Kidney (tissue), 14 donors: ENCODE results near the gene DCTN2. TPM values are rescaled to one million over a fixed set of nuclear protein-coding genes. Genes with fewer than 3 reads are reported as not detected.

ENCODE experiments used
- DNase-seq, 5 donors: peaks; one replicate each; pipeline ENCODE4 v3.0.0-alpha.2; 2013 to 2020
- FAIRE-seq: peaks from 2 replicates; lab custom pipeline; 2012; peaks lifted over from hg19 to GRCh38; lab: Jason Lieb, UNC
- H3K27ac ChIP-seq, 2 donors: one replicate each; pipeline ENCODE4 v1.7.0; 2013; ENCODE audit warnings: low read depth in 2 of 2, low read length in 2 of 2, inconsistent platforms in 1 of 2
- H3K27me3 ChIP-seq: one replicate; pipeline ENCODE4 v1.7.1; 2013; ENCODE audit warnings: low read length, inconsistent platforms; ENCODE audit not compliant: control insufficient read depth, insufficient read depth
- H3K36me3 ChIP-seq, 3 donors: one replicate each; pipeline versions ENCODE4 v1.7.0 to v1.7.1; 2013; ENCODE audit warnings: low read length in 3 of 3, control low read depth in 1 of 3, inconsistent platforms in 1 of 3; ENCODE audit not compliant: insufficient read depth in 3 of 3, control insufficient read depth in 2 of 3
- H3K4me1 ChIP-seq, 3 donors: one replicate each; pipeline versions ENCODE4 v1.7.0 to v1.7.1; 2013; ENCODE audit warnings: low read length in 3 of 3, inconsistent platforms in 1 of 3, low read depth in 1 of 3; ENCODE audit not compliant: control insufficient read depth in 2 of 3, insufficient read depth in 2 of 3
- H3K4me3 ChIP-seq, 3 donors: one replicate each; pipeline versions ENCODE4 v1.7.0 to v1.8.1; 2013; ENCODE audit warnings: low read length in 3 of 3, control low read depth in 1 of 3, inconsistent platforms in 1 of 3
- H3K9ac ChIP-seq, 3 donors: one replicate each; pipeline versions ENCODE4 v1.7.0 to v1.7.1; 2013; ENCODE audit warnings: low read length in 3 of 3, control low read depth in 1 of 3, inconsistent platforms in 1 of 3
- H3K9me3 ChIP-seq, 3 donors: one replicate each; pipeline versions ENCODE4 v1.7.0 to v1.7.1; 2013; ENCODE audit warnings: low read length in 3 of 3, control low read depth in 1 of 3, inconsistent platforms in 1 of 3; ENCODE audit not compliant: control insufficient read depth in 2 of 3, insufficient read depth in 1 of 3
- intact Hi-C: fragments of 100-400 bp; cut with DNase I; formaldehyde crosslinking; loops from one replicate; pipeline ENCODE4 v1.11.1; 2022
- polyA plus RNA-seq: library from polyadenylated mRNA; stranded (reverse); fragments of 350-450 nt; fragmentation: Illumina TruSeq; extraction: RNeasy Lipid Tissue Mini Kit (QIAGEN cat#74804); gene quantifications from one replicate; pipeline ENCODE4 v1.2.3, GENCODE V29; 2014; ENCODE audit warnings: low read depth, low replicate concordance; ENCODE audit not compliant: insufficient read depth
- total RNA-seq: library from RNA; stranded (reverse); fragmentation: NEBNext Ultra II Directional; extraction: Animal tissue kit (Norgen Biotek cat#: 25700); gene quantifications from one replicate; pipeline ENCODE4 v1.2.1, GENCODE V29; 2021
- TF ChIP-seq, protein P1 (sequence below): IDR thresholded peaks from 3 replicates; pipeline ENCODE4 v1.5.1; 2012; ENCODE audit warnings: mild to moderate bottlenecking, moderate library complexity, borderline replicate concordance; ENCODE audit not compliant: insufficient read depth; ENCODE audit errors: extremely low read depth
- donor health status: control.
- donor health status: control.
- donor health status: control.
- donor health status: control.
- donor health status: control.
- donor health status: DM: yes; HTN: yes; CAD: no.
- donor health status: Normal renal cell carcinoma (clear cell type).

Gene DCTN2
- total and polyA plus RNA-seq, 2 donors from 2014 or later = 110 to 133 TPM

DNA sequence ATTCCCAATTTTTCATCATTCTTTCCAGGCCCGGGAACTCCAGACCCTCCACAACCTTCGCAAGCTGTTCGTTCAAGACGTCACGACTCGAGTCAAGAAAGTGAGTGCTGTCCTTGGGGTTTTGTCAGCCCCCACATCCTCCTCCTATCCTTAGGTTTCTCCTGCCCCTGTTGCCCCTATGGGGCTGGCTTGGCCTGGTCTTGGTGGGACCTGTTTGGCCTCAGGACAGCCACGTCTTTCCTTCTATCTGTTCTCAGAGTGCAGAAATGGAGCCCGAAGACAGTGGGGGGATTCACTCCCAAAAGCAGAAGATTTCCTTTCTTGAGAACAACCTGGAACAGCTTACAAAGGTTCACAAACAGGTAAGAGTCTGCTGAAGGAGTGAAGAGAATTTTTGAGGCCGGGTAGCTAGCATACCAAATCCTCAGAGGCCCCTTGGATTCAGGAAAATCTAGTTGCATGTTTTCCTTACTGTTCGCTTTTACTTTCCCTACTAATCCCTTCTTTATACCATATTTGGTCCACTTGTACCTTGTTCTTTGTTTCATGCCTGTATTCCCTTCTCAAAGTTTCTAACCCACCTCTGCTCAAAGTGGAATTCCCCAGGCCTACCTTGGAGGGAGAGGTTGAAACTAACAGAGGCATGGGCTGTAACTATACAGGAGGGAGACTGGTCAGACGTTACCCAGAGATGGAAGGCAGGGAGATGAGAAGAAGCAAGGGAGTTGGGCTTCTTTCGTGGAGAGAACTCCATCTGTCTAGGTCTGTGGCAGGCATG lies 31.2 kb upstream of the DCTN2 start:
- H3K9ac ChIP-seq = no peak overlapping the region
- no peaks in the 10 kb centered on the region for H3K9me3 ChIP-seq
- DNase-seq (no peak), FAIRE-seq (no peak)
- no peaks in the 10 kb centered on the region for H3K4me1 ChIP-seq
- H3K27ac ChIP-seq = no peak overlapping the region
- no peaks in the 10 kb centered on the region for H3K36me3 ChIP-seq
- TF ChIP-seq, protein P1, sequence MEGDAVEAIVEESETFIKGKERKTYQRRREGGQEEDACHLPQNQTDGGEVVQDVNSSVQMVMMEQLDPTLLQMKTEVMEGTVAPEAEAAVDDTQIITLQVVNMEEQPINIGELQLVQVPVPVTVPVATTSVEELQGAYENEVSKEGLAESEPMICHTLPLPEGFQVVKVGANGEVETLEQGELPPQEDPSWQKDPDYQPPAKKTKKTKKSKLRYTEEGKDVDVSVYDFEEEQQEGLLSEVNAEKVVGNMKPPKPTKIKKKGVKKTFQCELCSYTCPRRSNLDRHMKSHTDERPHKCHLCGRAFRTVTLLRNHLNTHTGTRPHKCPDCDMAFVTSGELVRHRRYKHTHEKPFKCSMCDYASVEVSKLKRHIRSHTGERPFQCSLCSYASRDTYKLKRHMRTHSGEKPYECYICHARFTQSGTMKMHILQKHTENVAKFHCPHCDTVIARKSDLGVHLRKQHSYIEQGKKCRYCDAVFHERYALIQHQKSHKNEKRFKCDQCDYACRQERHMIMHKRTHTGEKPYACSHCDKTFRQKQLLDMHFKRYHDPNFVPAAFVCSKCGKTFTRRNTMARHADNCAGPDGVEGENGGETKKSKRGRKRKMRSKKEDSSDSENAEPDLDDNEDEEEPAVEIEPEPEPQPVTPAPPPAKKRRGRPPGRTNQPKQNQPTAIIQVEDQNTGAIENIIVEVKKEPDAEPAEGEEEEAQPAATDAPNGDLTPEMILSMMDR = no peak
- no peak overlapping the region for H3K4me3 ChIP-seq
- no peaks in the 10 kb centered on the region for H3K27me3 ChIP-seq
- intact Hi-C loops = no loop called here

DNA sequence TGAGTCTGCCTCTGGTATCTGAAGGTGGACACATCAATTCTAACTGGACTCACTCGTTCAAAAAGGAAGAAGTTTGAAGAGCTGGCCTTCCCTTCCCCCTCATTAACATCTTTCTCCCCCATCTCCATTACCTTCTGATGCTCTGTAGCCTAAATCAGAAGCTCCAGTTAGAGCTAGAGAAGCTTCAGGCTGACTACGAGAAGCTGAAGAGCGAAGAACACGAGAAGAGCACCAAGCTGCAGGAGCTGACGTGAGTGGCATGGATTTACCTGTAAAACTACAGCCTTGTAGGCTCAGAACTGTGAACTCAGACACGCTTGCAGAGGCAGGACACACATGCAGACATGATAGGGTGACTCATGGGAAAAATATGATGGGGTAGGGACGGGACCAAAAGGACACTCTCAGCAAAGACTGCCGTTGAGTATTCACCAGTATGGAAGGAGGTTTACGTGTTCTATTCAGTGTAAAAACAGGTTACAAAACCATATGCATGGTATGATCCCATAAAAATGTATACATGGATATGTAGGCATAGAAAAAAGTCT lies 29.7 kb upstream of the DCTN2 start:
- Histone ChIP-seq H3K9ac (no peak overlapping the region), H3K36me3 (no peaks in the 10 kb centered on the region), H3K27me3 (no peaks in the 10 kb centered on the region), H3K27ac (no peak overlapping the region), H3K4me3 (no peak overlapping the region), H3K9me3 (no peaks in the 10 kb centered on the region), H3K4me1 (no peaks in the 10 kb centered on the region)
- DNase-seq = no peak
- TF ChIP-seq, protein P1 = no peak
- intact Hi-C loops = no loop called here
- no peak for FAIRE-seq

DNA sequence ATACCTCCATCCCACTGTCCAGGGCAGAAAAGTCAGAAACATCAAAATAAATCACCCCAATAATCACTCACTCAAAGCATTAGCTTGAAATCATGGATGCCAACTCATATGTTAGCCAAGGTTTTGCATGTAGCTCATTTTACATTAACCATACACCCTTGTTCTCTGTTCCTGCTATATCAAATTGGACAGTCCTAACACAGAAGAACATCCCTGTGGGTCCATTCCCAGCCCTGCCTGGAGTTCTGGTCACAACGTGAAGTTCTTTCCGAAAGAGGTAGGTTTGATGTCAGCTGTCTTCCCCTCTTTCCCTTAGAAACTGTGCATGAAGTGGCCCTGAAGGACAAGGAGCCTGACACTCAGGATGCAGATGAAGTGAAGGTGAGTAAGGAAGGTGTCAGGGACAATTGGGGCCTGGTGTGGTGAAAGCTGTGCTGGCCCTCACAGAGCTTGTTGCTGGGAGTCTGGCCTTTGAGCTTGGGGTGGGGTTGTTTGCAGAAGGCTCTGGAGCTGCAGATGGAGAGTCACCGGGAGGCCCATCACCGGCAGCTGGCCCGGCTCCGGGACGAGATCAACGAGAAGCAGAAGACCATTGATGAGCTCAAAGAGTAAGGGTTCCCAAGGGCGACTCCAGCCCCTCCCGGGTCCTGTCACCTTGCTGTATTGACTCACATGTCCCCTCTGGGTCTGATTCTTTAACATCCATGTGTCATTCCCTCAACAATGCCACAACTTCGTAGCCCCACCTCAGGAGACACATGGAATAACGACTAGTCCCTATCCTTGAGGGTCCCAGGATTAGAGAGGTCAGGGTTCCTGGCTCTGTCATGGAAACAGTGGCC lies 29.0 kb upstream of the DCTN2 start:
- intact Hi-C loops = no loop called here
- H3K36me3 ChIP-seq = no peaks in the 10 kb centered on the region
- H3K9ac ChIP-seq = no peak overlapping the region
- TF ChIP-seq, protein P1 = no peak
- no peak overlapping the region for H3K27ac ChIP-seq
- DNase-seq (no peak), FAIRE-seq (no peak)
- no peaks in the 10 kb centered on the region for H3K27me3 ChIP-seq
- H3K4me3 ChIP-seq = no peak overlapping the region
- H3K9me3 ChIP-seq = no peaks in the 10 kb centered on the region
- no peaks in the 10 kb centered on the region for H3K4me1 ChIP-seq
